ENCODE results near the gene C1orf35.

Gene C1orf35

DNA sequence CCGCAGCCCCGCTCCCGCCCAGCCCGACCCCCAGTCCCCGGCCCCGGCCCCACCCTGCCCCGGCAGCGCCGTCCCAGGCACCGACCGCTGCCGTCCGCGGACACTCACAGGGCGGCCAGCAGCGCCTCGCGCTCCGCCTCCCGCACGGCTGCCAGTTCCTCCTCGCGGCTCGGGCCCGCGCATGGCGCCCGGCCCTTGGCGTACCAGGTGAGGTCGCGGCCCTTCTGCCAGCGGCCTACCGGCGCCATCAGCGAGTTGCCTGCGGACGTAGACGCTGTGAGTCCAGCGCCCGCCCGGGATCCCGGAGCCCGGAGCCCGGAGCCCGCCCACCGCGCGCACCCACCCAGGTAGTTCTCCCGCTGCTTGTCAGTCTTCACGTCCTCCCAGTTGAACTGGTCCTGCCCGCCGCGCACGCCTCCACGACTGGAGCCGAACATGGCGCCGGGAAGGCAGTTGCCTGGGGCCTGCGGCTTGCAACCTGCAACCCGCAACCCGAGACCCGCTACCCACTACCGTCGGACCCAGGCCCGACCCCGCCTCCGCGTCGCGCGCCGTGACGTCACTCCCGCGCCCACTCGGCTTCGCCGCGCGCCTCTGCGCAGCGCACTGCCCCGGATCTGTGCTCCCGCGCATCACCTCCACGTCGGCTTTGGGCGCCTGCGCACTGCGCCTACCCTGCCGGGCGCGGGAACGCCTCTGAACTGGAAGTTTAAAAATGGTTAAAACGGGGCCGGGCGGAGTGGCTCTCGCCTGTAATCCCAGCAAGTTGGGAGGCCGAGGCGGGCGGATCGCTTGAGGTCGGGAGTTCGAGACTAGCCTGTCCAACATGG, at the start of gene C1orf35:
Gene C1orf35 (minus strand): TSS at position 535 of the 830 bp plus-strand sequence. CDS start 98 bp downstream, at position 437.
- peak; percentile 94 for DNase-seq

DNA sequence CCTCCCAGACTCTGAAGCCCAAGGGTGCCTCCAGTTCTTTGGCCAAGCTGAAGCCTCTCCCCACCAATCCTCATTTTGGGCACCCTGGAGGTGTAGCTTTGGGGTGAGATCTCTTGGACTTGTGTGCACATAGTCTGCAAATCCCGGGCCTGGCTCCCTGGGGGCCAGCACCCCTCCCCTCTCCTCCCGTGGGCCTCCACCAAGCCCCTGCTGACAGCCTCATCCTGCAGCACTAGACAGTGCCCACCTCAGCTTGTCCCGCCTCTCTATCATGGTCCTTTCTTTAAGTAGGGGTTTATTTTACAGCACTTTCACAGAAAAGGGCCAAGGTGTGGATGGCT, 49.8 kb upstream of the C1orf35 start:
- no peak for DNase-seq

DNA sequence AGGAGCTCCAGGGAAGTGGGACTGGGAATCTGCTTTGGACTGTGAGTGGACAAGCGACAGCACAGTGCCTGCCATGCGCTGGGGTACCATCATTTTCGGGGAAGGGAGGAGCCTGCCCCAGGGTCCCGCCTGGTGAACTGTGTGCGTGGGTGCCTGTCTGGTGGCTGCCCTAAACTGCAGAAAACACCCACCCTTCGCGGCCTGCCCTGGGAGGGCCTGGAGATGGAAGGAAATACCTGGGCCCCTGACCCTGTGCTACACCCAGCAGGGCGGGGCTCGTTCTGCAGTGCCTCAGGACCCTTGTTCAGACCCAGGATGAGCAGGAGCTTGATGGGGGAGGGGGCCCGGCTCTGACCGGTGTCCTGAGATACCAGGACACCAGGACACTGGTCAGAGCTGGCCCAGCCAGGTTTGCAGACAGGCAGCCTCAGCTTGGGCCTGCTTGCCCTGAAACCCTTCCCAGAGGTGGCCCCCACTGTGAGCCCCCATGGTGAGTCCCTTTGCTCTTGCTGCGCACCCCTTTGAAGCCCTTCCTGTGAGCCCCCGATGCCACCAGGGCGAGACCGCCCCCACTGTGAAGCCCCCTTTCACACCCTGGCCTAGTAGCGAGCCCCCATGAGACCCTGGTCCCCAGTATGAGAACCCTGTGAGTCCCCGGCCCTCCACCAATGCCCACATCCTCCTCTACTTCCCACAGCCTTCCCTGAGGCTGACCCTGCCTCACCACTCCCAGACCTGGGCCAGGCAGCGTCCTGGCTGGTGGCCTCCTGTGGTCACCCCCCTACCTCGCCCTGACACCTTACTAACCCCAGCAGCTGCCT, 49.2 kb upstream of the C1orf35 start:
- DNase-seq: no peak

DNA sequence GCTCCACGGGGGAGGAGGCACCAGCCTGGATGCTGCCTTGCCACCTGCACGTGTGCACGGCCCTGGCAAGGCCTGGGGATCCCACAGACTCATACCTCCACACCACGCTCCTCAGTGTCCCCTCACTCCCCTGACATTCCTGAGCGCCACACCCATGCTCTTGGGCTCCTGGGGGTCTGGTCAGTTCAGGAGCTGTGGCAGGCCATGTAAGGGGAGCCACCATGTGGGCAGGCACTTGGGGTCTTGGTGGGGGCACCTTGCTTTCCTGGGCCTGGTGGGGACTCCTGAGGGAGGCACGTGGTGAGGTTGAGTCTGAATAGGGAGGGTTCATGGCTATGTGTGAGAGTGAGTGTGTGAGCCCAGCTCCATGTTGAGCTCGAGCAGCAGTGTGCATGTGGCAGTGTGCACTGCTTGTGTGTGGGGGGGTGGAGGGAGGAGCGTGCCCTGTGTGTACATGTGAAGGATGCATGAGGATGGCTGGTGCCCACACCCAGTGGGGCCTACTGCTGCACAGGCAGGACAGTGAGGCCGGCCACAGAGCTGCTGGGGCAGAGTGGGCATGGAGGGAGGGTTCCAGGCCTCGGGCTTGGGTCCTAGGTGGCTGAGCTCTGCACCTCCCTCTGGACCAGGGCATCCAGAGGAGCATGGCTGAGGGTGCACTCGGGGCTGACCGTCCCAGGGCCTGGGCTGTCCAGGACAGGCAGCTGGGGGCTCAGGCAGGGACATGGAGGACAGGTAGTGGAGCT, 48.2 kb upstream of the C1orf35 start:
- no peak for DNase-seq

DNA sequence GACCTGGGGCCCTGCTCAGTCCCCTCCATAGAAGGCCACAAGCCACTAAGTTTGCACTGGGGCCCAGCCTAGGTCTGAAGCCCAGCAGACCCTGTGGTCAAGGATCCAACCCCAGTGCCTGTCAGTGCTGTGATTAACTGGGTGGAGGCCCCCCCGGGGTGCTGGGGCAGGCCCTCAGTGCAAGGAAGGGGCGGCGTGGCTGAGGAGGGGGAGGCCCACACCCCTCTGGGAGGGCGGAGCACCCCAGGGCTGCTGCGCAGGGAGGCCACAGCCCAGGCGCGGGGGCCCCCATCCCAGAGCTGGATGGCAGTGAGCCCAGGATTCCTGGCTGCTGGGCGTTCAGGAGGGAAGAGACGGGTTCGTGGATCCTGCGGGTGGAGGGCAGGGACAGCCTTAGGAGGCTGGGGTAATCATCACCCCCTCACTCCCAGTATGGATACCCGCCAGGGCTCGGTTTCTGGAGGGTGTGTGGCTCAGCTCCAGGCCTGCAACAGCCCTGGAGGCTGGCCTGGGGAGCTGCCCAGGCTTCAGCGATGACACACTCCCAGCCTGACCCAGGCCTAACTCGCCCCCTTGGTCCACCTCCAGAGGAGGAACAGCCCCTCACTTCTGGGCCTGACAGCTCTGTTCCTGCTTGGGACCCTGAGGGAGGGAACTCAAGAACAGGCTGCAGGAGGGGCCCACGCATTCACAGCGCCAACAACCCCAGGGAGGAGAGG, 47.5 kb upstream of the C1orf35 start:
- DNase-seq: no peak

DNA sequence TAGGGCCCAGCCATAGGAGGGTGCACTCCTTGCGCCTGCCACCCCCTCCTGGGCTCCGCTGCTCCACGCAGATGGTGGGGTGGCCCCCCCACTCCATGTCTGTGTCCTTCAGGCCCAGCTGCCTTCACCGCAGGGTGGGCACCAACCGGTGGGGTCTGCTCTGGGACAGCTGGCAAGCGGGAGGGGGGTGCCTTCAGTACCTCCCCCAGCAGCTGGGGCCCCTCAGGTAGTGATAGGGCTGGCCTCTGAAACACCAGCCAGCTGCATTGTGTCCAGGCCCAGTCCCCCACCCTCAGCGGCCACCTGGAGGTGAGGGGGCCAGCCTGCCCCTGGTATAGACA, 47.0 kb upstream of the C1orf35 start:
- no peak for DNase-seq

DNA sequence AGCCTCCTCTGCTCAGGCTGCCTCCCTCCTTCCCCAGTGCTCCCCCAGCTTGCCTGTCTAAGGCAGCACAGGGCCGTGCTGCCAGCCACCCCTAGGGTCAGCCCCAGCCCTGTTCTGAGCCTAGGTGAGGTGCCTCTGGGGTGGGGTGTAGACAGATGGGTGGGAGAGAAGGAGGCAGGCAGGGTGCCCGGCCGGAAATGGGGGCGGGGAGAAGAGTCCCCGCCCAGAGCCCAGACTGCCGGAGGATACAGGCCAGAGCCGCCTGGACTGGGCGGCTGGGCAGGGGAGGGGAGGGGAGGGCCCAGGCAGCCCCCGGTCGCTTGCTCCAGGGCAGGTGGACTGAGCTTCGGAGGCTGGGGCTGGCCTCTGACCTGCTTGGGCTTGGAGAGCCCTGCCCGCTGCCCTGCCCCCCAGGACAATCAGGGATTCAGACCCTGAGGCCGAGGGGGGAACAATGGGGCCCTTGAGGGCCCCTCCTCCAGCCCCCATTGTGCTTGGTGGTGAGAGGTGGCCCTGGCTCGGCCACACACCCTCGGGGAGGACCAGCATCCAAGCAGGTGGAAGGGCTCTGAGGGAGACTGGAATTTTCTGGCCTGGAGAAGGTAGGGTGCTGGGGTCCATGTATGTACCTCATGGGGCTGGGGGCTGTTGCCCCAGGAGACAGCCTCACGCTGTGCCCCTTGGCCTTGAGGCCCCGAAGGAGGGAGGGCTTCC, 46.4 kb upstream of the C1orf35 start, which contains the start of gene GJC2:
Gene GJC2 (plus strand): TSS at position 525 of the 714 bp plus-strand sequence. CDS start 7,829 bp downstream, outside the sequence.
- DNase-seq: no peak

DNA sequence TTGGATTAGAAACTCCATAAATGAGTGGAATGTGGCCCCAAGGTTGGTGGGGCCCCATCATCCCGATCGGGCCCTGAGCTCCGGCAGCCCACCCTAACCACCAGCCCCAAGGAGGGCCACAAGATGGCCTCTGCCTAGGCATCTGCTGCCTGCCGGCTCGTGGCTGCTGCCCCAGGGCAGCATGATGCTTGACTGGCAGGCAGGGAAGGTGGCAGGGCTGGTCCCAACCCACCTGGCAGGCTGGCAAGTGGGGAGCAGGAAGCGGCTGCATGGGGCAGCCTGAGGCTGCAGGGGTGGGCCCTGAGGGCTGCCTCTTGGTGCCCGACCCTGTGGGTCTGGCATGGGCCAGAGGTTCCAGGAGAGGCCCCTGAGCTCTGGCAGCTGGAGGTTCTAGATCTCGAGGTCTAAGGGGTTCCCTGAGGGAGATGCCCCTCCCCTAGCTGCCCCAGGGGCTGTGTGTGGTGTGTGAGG, 45.8 kb upstream of the C1orf35 start:
- no peak for DNase-seq

DNA sequence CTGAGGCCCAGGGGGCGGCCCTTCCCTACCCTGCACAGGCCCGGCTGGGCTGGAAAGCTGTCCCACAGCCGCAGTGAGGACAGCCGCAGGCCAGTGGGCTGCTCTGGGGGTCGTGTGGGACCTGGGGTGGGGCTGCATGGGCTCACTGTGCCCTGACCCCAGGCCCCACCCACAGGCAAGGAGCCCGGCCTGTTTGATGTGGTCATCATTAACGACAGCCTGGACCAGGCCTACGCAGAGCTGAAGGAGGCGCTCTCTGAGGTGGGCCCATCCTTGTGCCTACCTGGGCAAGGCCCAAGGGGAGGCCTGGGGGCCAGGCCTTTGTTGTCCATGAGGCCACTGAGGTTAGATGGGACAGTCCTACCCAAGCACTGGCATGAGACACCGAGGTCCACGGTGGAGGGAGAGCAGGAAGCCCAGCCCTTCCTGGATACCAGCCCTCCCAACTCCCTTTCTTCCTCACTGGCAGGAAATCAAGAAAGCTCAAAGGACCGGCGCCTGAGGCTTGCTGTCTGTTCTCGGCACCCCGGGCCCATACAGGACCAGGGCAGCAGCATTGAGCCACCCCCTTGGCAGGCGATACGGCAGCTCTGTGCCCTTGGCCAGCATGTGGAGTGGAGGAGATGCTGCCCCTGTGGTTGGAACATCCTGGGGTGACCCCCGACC, 45.2 kb upstream of the C1orf35 start:
- DNase-seq: no peak

DNA sequence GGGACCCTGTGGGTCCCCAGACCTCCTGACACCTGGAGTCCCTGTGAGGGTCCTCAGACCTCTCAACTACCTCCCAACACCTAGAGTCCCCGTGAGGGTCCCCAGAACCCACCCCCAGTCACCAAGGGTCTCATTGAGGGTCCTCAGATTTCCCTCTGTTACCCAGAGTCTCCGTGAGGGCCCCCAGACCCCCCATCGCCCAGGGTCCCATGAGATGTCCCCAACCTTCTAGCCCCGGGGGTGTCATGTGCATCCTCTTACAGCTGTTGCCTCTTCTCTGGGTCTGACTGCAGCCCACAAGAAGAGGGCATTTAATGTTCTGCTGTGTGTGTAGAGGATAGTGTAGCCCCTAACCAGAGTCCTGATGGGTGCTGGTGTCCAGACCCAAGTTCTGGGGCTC, 44.6 kb upstream of the C1orf35 start:
- DNase-seq: no peak

DNA sequence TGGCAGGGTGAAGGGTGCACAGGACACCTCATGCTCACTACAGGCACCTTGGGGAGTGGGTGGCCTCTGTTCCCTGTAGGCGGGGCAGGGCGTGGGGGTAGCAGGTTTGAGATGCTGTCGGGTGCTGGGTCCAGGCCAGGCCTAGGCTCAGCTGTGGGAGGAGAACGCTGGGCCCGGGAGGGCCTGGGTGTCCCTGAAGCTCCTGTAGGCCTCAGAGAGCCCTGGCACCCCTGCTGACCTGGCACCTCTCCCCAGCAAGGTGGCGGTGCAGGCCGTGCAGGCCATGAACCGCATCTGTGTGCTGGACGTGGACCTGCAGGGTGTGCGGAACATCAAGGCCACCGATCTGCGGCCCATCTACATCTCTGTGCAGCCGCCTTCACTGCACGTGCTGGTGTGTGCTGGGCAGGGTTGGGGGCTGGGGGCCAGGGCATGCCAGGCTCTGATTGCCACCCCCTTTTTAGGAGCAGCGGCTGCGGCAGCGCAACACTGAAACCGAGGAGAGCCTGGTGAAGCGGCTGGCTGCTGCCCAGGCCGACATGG, 44.1 kb upstream of the C1orf35 start:
- DNase-seq: no peak

DNA sequence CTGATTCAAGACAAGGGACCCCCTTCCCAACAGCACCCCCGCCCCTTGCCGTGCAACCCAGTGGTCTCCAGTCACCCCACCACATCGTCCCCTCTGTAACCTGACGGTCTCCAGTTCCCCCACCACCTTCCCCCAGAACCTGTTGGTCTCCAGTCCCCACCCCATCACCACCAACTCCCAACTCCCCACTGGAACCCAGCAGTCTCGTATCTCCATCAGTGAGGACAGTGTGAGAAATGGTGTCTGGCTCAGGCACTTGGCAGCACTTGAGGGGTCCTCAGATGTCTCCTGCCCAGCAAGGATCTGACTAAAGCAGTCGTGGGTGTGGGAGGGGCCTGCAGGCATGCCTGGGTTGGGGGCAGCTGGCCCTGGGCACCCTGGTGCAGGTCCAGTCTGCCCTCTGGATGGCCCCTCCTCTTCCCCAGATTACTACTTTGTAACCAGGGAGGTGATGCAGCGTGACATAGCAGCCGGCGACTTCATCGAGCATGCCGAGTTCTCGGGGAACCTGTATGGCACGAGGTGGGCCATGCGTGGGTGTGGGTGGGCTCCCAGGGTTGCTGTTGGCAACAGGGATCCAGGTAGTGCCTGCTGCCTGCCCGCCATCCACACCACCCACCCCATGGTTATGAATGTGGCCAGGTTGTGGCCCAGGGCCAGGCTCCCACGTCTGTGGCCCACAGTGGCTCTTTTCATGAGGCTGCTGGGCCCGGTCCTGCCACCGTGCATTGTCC, 43.5 kb upstream of the C1orf35 start:
- no peak for DNase-seq

DNA sequence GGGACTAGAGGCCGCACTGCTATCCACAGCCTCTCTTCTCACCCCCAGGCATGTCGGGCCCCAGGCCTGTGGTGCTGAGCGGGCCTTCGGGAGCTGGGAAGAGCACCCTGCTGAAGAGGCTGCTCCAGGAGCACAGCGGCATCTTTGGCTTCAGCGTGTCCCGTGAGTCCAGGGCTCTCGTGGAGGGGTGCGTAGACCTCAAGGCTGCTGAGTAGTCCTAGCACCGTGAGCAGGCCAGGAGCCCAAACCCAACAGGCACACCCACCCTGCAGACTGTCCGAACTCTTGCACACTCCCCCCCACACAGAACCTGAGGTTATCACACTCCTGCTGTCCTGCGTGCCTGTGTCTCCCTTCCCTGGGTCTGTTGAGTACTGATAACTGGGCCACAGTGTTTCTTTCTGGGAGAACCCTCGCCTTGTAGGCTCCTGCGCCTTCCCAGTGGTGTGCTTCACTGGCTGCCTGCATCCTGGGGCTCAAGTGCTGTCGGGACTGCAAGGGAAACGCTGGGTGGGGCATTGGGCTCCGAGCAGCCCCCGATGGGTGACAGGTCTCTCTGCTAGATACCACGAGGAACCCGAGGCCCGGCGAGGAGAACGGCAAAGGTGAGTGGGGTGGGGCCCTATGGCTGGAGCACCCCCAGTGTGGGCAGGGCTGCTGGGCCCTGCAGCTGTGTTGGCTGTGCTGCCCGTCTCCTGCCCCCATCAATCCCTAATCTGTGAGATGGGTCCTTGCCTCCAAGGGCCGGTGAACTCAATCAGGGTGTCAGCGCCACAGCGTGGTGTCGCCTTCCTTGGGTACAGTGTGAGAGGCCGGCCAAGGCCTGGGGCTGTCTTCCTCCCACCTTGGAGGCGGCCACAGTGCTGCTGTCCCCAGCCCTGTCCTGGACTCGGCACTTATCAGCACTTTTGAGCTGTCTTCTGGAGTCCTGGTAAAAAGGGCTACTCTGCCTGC, 42.6 kb upstream of the C1orf35 start:
- DNase-seq: no peak

DNA sequence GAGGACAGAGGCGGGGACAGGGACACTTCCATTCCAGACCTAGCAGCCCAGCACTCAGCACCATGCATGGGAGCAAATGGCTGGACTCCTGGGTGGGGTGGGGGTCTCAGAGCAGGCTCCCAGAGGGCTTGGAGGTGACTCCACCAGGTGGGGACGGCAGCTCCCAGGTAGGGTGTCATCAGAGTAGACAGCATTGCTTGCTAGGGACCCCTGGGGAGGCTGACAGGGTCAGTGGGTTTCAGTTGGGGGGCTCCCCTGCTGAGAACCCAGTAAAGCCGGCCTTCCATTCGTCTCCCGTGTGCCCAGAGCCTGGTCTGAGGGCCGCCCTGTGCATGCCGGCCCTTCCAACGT, 41.8 kb upstream of the C1orf35 start:
- DNase-seq: no peak

DNA sequence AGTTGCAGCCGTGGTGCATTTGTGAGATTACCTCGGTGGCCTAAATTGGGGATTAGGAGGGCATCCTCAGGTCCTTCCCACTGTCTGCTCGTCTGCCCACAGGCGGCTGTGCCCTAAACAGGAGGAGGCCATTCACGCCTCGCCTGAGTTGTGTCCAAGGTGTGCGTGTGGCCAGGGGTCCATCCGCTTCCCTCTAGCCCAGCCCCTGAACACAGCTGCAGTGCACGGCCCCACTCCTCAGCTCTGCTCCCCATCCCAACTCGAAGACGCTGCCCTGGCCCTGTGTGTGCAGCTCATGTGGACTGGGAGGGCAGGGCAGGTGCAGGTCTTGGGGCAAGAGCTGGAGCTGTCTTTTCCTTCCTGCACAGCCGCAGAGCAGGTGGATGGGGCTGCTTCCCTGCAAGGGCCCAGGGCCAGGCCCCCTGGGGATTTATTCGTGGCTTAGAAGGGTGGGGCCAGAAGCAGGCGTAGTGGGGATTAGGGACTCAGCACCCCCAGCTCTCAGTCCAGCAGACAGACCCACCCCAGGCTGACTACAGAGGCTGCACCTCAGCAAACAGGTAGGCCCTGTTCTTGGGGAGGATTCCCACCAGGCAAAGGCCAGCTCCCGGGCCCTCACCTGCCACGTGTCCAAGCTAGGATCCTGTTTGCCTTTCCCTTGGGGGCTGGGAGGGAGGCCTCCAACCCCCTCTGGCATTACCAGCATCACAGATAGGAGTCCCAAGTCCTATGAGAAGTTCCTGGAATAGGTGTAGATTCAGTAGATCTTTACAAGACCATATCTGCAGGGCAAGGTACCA, 41.3 kb upstream of the C1orf35 start:
- DNase-seq: no peak

DNA sequence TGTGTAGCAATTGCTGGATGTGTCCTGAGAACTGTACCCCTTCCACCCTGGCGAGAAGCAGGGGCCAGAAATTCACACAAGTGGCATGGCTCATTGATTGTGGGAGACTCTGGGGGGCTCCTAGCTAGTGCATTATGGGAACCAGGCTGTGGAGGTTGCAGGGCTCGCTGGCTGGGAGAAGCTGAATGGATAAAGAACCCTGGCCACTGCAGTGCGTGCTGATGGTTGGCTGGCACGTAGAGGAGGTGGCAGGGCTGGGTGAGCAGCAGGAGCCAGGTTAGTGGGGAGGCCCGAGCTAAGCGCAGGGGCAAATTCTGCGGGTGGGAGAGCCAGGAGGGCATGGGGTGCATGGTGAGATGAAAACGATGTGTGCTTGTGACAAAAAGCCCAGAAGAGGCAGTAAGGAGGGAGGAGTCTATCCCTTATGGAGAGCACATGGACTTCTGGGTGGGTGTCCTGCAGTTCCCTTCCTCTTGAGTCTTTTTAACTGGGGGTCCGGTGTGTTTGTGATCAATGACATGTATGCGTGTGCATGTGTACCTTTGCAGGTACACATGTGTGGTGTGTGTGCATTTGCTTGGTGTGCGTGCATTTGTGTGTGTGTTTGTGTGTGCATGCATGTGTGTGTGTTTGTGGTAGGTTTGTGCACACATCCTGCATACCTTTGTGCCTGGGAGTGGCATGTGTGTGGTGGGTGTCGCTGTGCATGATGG, 40.5 kb upstream of the C1orf35 start:
- no peak for DNase-seq

DNA sequence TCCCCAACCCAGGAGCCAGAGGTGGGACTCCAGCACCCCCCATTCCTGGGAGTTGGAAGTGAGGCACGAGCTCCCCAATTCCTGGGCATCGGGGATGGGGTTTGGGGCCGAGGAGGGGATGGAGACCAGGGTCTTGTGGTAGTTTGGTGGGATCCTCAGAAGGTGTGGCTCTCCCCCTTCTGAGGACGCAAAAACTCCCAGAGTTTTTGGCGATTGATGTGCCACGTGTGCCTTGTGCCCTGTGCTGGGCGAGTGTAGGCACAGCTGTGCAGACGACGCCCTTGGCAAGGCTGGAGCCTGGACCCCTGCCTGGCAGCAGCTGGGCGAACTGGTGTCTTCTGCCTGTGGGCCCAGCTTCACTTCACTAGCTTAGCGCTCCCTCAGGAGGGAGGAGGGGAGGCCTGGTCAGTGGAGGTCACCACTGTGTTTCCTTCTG, 39.6 kb upstream of the C1orf35 start:
- DNase-seq: no peak
